Kidney capillary endothelial cell (primary cell): ENCODE results near the gene CXCL14.
"Not testable (repeated sequence)": the region's sequence is repeated elsewhere in the genome, so short reads cannot be mapped to it uniquely, and the experiment has no call there.

Source experiments
- DNase-seq: peaks from one replicate; pipeline ENCODE4 v3.0.0-alpha.2; 2018; ENCODE audit warnings: low spot score

Gene CXCL14

GRCh38 chr5:135543001-135543484 lies 35.7 kb downstream of the CXCL14 start:
- DNase-seq, result no peak

DNA sequence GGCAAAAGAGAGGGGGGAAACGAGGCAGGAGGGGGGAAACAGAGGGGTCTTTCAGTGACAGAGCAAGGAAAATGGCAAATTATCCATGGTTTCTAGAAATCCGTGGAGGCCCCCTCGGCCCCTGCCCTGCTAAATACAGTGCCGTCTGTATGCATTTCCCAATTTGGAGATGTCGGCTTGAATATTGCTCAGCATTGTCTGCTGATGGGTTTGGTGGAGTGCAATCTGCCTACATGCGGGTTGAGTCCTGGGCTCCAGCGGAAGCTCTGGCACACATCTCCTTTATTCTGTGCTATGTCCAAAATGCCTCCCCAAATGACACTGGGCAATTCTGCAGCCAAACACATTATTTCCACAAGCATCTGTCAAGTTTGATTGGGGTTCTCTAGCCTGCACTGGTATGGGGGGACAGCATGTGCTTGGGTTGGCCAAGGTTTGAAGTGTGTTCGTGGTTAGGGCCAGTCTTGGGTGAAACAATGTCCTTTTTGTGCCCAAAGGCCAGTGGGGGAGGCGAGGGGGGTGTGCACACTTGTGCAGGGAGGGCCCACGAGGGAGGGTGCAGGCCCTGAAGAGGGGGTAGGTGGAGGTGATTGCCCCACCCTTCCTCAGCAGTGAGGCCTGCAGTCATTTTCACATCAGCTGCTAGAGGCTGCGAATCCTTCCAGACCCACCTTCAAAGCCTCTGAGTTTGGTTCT lies 36.8 kb downstream of the CXCL14 start:
- DNase-seq, result no peak

DNA sequence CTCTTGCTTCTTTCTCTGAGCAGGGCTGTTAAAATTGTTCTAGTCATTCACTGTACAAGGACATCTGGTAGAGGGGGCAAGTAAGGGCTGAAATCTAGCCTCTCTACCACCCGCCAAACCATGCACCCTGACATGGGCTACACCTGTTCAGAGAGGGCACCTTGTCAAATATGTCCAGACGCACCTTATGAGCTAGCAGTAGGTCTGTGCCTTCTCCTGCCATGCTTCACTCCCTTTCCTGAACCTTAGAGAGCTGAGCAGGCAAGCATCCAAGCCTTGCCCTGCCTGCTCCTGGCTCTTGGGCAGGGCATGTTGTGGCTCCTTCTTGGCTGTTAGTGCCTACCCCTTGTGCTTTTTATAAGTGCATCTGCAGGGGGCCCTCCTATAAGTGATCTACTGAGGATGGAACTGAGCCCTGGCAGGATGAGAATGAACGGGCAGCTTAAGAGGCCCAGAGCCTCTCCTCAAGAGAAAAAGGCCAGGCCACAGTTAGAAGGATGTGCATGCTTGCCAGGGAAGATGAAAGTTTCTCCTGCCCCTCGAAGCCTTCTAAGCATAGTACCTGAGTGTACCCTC lies 39.3 kb downstream of the CXCL14 start:
- DNase-seq, result no peak

GRCh38 chr5:135538261-135538660 lies 40.5 kb downstream of the CXCL14 start:
- no peak for DNase-seq

DNA sequence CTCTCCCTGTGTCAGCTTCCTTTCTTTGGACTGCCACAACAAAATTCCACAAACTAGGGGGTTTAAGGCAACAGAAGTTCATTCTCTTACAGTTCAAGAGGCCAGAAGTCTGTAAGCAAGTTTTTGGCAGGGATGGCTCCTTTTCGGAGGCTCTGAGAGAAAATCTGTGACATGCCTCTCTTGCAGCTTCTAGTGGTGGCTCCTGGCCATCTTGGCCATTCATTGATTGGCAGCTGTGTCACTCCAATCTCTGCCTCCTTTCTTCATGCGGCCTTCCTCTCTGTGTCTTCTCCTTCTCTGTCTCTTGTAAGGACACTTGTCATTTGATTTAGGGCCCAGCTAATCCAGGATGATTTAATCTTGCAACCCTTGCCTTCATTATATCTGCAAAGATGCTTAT lies 41.0 kb downstream of the CXCL14 start:
- no peak for DNase-seq

- no peak for DNase-seq
Observed at GRCh38 chr5:135537271-135537670, 41.5 kb downstream of the CXCL14 start.

DNA sequence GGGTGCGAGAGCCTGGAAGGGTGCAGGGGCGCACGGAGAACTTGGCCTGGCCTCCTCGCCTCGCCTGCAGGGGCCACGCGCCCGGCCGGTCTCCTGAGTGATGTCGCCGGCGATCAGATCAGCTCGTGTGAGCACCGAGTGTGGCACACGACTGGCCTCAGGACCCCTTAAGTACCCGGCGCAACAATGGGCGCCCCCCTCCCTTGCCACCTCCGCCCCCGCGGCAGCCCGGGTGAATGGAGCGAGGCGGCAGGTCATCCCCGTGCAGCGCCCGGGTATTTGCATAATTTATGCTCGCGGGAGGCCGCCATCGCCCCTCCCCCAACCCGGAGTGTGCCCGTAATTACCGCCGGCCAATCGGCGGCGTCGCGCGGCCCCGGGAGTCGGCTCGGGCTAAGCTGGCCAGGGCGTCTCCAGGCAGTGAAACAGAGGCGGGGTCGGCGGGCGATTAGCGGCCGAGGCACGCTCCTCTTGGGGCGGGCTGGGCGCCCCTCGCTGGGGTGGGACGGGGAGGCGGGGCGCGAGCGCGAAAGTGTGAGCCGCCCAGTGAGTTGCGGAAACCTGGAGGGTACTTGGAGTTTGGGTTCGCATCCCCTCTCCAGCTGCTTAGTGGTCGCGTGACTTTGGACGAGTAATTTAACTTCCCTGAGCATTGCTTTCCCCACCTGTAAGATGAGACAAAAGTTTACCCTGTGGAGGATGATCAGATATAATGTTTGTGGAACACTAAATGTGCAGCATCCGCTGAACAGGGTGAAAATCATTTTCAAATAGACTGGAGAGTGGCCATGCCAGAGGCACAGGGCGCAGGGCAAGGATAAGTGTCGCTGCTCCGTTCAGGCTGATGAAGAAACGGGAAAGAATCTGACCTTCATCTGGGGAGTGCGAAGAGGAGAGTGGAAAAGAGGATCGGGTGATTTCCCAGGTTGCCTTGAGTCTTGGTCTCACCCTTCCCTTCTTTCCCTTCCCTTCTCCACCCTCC lies 42.7 kb downstream of the CXCL14 start, which contains the start of gene NEUROG1:
NEUROG1 (minus strand) TSS at position 145 of the 982 bp plus-strand sequence. CDS start 274 bp downstream, outside the sequence.
- DNase-seq, result no peak

GRCh38 chr5:135535420-135535819 lies 43.4 kb downstream of the CXCL14 start:
- DNase-seq, result no peak

DNA sequence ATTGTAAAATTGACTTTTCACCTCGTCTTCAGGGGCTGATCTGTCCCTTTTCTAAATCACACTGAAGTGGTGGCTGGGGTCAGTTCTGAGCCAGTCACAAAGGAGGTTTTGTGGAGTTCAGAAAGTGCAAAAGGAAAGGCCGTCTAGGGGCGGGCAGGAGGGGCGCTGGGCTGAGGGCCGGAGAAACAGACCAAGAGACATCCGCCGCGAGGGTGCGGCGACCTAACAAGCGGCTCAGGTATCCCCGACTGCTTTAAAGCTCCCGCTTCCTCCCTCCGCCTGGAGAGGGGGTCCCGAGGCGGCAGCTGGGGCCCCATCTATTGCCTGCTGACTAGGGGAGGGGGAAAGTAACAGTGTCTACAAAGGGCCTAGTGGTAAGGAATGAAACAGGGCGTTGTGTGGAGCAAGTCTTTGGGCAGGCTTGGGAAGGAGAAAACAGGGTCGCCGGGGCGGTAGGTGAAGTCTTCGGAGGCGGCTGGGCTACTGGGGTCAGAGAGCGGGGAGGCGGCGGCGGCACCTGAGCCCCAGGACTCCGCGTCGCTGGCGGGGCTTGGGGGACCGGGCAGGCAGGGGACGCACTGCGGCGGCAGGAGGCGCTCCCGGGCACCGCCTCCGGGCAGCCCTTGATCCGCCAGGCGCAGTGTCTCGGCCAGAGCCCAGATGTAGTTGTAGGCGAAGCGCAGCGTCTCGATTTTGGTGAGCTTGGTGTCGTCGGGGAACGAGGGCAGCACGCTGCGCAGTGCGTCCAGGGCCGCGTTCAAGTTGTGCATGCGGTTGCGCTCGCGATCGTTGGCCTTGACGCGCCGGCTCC lies 44.0 kb downstream of the CXCL14 start:
- no peak for DNase-seq

DNA sequence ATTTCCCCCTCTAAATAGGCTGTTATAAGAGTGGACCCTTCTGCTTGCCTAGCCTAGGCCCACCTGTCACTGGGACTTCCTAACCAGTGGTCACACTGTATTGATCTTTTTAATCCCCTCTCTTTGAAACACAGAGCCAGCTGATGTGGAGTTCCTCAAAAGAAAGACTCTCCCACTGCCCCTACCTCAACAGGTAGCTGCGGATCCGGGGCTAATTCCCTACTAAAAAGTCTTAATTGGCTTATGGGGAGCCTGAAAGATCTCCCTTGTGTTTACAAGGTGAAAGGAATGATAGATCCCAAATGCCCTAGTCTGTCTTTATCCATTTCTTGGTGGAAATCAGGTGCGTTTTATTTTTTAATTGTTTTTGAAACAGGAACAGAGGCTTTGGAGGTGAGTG lies 45.0 kb downstream of the CXCL14 start:
- DNase-seq, result no peak

DNA sequence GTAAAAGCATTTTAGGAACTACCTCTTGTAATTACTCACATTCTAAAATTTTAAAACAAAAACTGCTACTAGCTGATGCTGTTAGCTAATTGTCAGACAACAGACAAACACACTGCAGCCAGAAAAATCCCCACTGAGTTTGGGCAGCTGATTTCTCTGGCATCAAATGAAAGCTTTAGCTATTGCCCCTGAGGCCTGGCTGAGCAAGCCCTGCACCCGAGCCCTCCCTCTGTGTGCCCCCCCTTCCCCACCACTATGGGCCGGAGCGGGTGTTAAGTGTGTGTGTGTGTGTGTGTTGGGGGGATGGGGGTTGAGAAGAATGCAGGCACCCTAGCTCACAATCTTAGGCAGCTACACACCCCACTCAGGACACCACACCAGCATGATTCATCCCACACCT lies 45.5 kb downstream of the CXCL14 start:
- no peak for DNase-seq

DNA sequence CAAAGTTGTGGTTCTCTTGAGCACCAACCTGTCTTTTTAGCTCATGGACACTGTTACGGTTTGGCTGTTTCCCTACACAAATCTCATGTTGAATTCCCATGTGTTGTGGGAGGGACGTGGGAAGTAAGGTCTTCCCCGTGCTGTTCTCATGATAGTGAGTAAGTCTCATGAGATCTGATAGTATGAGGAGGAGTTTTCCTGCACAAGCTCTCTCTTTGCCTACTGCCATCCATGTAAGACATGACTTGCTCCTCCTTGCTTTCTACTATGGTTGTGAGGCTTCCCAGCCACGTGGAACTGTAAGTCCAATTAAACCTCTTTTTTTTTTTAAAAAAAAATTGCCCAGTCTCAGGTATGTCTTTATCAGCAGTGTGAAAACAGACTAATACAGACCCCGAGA lies 49.2 kb downstream of the CXCL14 start:
- DNase-seq, result not testable (repeated sequence)

- DNase-seq, result no peak
Observed at GRCh38 chr5:135526924-135527323, 51.9 kb downstream of the CXCL14 start.

- no peak for DNase-seq
Observed at GRCh38 chr5:135521964-135522363, 56.8 kb downstream of the CXCL14 start.
